ENCODE results near the gene ADGRG2. TPM values are rescaled to one million over a fixed set of nuclear protein-coding genes. Genes with fewer than 3 reads are reported as not detected.

ADGRG2 gene
- total and polyA plus RNA-seq, 2 donors (not counting 1 experiment from before 2014, with no cell fraction given): under 0.01 to 0.05 TPM

DNA sequence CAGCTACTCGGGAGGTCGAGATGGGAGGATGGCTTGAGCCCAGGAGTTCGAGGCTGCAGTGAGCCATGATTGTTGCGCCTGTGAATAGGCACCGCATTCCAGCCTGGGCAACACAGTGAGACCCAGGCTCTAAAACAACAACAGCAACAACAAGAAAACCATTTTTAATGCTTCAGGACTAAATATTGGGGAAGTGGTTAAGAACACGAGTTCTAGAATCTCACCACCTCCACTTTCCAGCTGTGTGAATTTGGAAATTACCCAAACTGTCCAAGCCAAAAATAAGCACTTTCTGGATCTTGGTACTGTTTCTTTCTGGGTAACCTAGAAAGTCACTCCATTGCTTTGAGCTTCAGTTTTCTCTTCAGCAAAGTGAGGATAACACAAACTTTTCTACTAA is 63.2 kb downstream of the ADGRG2 start:
- Histone ChIP-seq H3K27me3 (ENCODE audit: control insufficient read depth, insufficient read depth, low read length) (no peaks in the 10 kb centered on the region), H2AFZ (ENCODE audit: low read length) (no peak overlapping the region), H3K9me3 (ENCODE audit: control insufficient read depth, insufficient read depth, low read depth, low read length) (no peaks in the 10 kb centered on the region), H3K4me1 (ENCODE audit: control insufficient read depth, extremely low read depth, insufficient read depth, low read length) (no peaks in the 10 kb centered on the region), H3K36me3 (ENCODE audit: control insufficient read depth, insufficient read depth, low read length) (no peaks in the 10 kb centered on the region), H3K4me3 (replicated peaks in 1 of 4; ENCODE audit: control extremely low read depth in 1 of 4, insufficient read depth in 1 of 4, low read depth in 3 of 4, low read length in 4 of 4) (no peak overlapping the region), H3K4me2 (ENCODE audit: extremely low read depth, insufficient read depth, low read length) (no peak overlapping the region), H3K79me2 (ENCODE audit: control insufficient read depth, insufficient read depth, low read length) (no peaks in the 10 kb centered on the region), H3K9ac (ENCODE audit: insufficient read depth, low read length) (no peak overlapping the region), H4K20me1 (ENCODE audit: control insufficient read depth, extremely low read depth, insufficient read depth, low read length) (no peaks in the 10 kb centered on the region), H3K27ac (ENCODE audit: insufficient read depth, low read length) (no peak overlapping the region)
- TF ChIP-seq EZH2 (IDR thresholded peaks at IDR 0.05; ENCODE audit: low read length, missing control alignments): no peak
- TF ChIP-seq, protein P1, sequence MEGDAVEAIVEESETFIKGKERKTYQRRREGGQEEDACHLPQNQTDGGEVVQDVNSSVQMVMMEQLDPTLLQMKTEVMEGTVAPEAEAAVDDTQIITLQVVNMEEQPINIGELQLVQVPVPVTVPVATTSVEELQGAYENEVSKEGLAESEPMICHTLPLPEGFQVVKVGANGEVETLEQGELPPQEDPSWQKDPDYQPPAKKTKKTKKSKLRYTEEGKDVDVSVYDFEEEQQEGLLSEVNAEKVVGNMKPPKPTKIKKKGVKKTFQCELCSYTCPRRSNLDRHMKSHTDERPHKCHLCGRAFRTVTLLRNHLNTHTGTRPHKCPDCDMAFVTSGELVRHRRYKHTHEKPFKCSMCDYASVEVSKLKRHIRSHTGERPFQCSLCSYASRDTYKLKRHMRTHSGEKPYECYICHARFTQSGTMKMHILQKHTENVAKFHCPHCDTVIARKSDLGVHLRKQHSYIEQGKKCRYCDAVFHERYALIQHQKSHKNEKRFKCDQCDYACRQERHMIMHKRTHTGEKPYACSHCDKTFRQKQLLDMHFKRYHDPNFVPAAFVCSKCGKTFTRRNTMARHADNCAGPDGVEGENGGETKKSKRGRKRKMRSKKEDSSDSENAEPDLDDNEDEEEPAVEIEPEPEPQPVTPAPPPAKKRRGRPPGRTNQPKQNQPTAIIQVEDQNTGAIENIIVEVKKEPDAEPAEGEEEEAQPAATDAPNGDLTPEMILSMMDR (conservative IDR thresholded peaks at IDR 0.05 in 1 of 2, IDR thresholded peaks at IDR 0.05 in 1 of 2; ENCODE audit: low read depth in 1 of 2, low read length in 2 of 2): no peak
- DNase-seq (ENCODE audit: low read depth in 2 of 2): no peak

DNA sequence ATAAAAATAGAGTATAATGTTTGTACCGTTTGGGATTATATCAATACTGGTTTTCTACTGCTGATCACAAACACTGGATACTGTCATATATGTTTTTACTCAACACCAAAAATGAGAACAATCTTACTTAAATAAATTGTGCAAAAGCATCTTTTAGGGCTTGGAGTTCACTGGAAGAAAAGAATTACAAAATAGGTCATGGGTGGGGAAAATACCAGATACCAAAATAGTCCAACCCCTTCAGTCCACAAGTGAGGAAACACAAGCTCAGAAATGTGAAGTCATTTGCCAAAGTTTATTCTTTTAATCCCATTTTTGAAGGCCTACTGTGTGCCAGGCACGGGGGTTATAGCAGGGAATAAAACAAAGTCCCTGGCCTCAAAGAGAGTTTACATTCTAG is 64.4 kb downstream of the ADGRG2 start:
- DNase-seq (ENCODE audit: low read depth in 2 of 2): no peak
- H3K4me2 ChIP-seq (ENCODE audit: extremely low read depth, insufficient read depth, low read length): no peak overlapping the region
- H3K9me3 ChIP-seq (ENCODE audit: control insufficient read depth, insufficient read depth, low read depth, low read length): no peaks in the 10 kb centered on the region
- no peak overlapping the region for H2AFZ ChIP-seq (ENCODE audit: low read length)
- no peak overlapping the region for H3K27ac ChIP-seq (ENCODE audit: insufficient read depth, low read length)
- H3K4me3 ChIP-seq (replicated peaks in 1 of 4; ENCODE audit: control extremely low read depth in 1 of 4, insufficient read depth in 1 of 4, low read depth in 3 of 4, low read length in 4 of 4): no peak overlapping the region
- no peaks in the 10 kb centered on the region for H3K27me3 ChIP-seq (ENCODE audit: control insufficient read depth, insufficient read depth, low read length)
- H3K4me1 ChIP-seq (ENCODE audit: control insufficient read depth, extremely low read depth, insufficient read depth, low read length): no peaks in the 10 kb centered on the region
- no peaks in the 10 kb centered on the region for H3K36me3 ChIP-seq (ENCODE audit: control insufficient read depth, insufficient read depth, low read length)
- no peak overlapping the region for H3K9ac ChIP-seq (ENCODE audit: insufficient read depth, low read length)
- no peak for TF ChIP-seq EZH2 (IDR thresholded peaks at IDR 0.05; ENCODE audit: low read length, missing control alignments)
- TF ChIP-seq, protein P1 (conservative IDR thresholded peaks at IDR 0.05 in 1 of 2, IDR thresholded peaks at IDR 0.05 in 1 of 2; ENCODE audit: low read depth in 1 of 2, low read length in 2 of 2): no peak
- H3K79me2 ChIP-seq (ENCODE audit: control insufficient read depth, insufficient read depth, low read length): no peaks in the 10 kb centered on the region
- H4K20me1 ChIP-seq (ENCODE audit: control insufficient read depth, extremely low read depth, insufficient read depth, low read length): no peaks in the 10 kb centered on the region

DNA sequence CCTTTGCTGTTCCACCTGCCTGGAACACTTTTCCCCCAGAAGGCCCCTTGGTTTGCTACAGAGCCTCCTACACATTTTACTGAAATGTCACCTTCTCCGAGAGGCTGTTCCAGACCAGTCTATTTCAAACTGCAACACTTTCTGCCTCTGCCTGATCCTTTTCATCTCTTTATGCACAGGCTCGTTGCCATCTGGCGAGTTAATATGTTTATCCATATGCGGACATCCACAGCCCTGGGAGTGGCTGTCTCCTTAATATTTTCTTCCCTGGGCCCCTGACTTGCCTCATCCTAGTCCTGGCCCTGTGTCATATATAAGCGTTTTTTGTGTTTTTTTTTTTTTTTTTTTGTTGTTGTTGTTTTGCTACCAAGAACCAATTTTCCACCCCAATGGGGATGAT is 73.2 kb downstream of the ADGRG2 start:
- DNase-seq (ENCODE audit: low read depth in 2 of 2): no peak
- no peak overlapping the region for H3K9ac ChIP-seq (ENCODE audit: insufficient read depth, low read length)
- no peak overlapping the region for H3K4me2 ChIP-seq (ENCODE audit: extremely low read depth, insufficient read depth, low read length)
- no peaks in the 10 kb centered on the region for H3K36me3 ChIP-seq (ENCODE audit: control insufficient read depth, insufficient read depth, low read length)
- no peaks in the 10 kb centered on the region for H3K4me1 ChIP-seq (ENCODE audit: control insufficient read depth, extremely low read depth, insufficient read depth, low read length)
- H3K27ac ChIP-seq (ENCODE audit: insufficient read depth, low read length): no peak overlapping the region
- no peak overlapping the region for H2AFZ ChIP-seq (ENCODE audit: low read length)
- no peaks in the 10 kb centered on the region for H3K27me3 ChIP-seq (ENCODE audit: control insufficient read depth, insufficient read depth, low read length)
- no peak overlapping the region for H3K4me3 ChIP-seq (replicated peaks in 1 of 4; ENCODE audit: control extremely low read depth in 1 of 4, insufficient read depth in 1 of 4, low read depth in 3 of 4, low read length in 4 of 4)
- TF ChIP-seq EZH2 (IDR thresholded peaks at IDR 0.05; ENCODE audit: low read length, missing control alignments): no peak
- TF ChIP-seq, protein P1 (conservative IDR thresholded peaks at IDR 0.05 in 1 of 2, IDR thresholded peaks at IDR 0.05 in 1 of 2; ENCODE audit: low read depth in 1 of 2, low read length in 2 of 2): no peak
- no peaks in the 10 kb centered on the region for H3K9me3 ChIP-seq (ENCODE audit: control insufficient read depth, insufficient read depth, low read depth, low read length)
- no peaks in the 10 kb centered on the region for H3K79me2 ChIP-seq (ENCODE audit: control insufficient read depth, insufficient read depth, low read length)
- H4K20me1 ChIP-seq (ENCODE audit: control insufficient read depth, extremely low read depth, insufficient read depth, low read length): no peaks in the 10 kb centered on the region

Measured in fibroblast of lung (primary cell).